Activated CD8-positive, alpha-beta T cell treated with anti-CD3 and anti-CD28 coated beads, Interleukin-2, amount 10 ng/mL, durations not matched to agents 7 days and 5 days (primary cell): ENCODE measurements around the gene PDIA2. TPM values are rescaled to one million over a fixed set of nuclear protein-coding genes. Genes with fewer than 3 reads are reported as not detected.
"Not testable (repeated sequence)": the region's sequence is repeated elsewhere in the genome, so short reads cannot be mapped to it uniquely, and the experiment has no call there.

Source experiments
- ATAC-seq: fragments of 150-1000 bp; cut with Tn5 transposase; one replicate; pipeline ENCODE4 v1.10.0; 2021; ENCODE audit warnings: moderate library complexity
- CTCF ChIA-PET: fragments of 350-600 bp; sonication (Branson Sonifier 250); formaldehyde crosslinking; loops from one replicate; lab custom pipeline; 2021; ENCODE audit warnings: antibody characterized with exemption; lab: Charles Lee
- POLR2A ChIA-PET: fragments of 350-600 bp; sonication (Branson Sonifier 250); formaldehyde crosslinking; loops from one replicate; lab custom pipeline; 2021; ENCODE audit warnings: antibody characterized with exemption; lab: Charles Lee
- DNase-seq: peaks from one replicate; pipeline ENCODE4 v3.0.0-alpha.2; 2020
- H3K27ac Mint-ChIP-seq: one replicate; pipeline ENCODE4 v1.8.0; 2021; ENCODE audit warnings: mild to moderate bottlenecking, mixed read lengths
- H3K27me3 Mint-ChIP-seq: one replicate; pipeline ENCODE4 v1.8.0; 2021; ENCODE audit warnings: low read depth, mixed read lengths
- H3K36me3 Mint-ChIP-seq: one replicate; pipeline ENCODE4 v1.8.0; 2021; ENCODE audit warnings: low read depth, mixed read lengths
- H3K4me1 Mint-ChIP-seq: one replicate; pipeline ENCODE4 v1.8.0; 2021; ENCODE audit warnings: low read depth, mixed read lengths
- H3K4me3 Mint-ChIP-seq: one replicate; pipeline ENCODE4 v1.8.0; 2021; ENCODE audit warnings: mild to moderate bottlenecking, mixed read lengths
- H3K9me3 Mint-ChIP-seq: one replicate; pipeline ENCODE4 v1.8.0; 2022; ENCODE audit warnings: mixed read lengths; ENCODE audit not compliant: insufficient read depth
- total RNA-seq, 2 experiments: library from RNA; stranded (reverse); gene quantifications; one replicate each; pipeline ENCODE4 v1.2.3, GENCODE V29; 2021

PDIA2 gene
- total RNA-seq, 2 experiments from 2014 or later = not detected

DNA sequence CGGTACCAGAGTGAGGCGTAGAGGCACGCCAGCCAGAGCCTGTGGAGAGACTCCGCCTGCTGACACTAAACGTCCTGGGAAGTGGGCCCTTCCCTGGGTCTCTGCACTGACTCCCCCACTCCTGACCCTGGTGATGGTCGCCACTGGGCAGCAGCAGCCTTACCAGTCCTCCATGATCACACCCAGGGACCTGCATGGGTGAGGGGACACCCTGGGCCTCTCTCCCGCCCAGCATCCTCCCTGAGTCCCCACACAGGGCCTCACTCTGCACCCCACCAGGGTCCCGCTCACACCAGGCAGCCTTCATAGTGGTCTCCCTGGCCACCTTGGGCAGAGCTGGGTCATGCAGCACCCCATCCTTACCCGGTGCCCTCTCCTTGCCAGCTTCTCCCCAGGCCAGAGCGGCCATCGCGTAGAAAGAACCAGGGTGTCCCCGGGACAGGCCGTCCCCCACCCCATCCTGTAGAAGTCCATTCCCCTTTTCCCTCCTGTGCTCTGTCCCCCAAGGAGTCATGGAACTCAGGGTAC, 17.9 kb upstream of the PDIA2 start:
- ChIA-PET CTCF (no interaction called here), POLR2A (no interaction called here)
- DNase-seq = no peak
- Mint-ChIP-seq H3K27me3 (no peaks in the 10 kb centered on the region), H3K9me3 (no peaks in the 10 kb centered on the region), H3K27ac (no peak overlapping the region), H3K4me3 (no peak overlapping the region), H3K36me3 (no peaks in the 10 kb centered on the region), H3K4me1 (no peaks in the 10 kb centered on the region)
- no peak for ATAC-seq

DNA sequence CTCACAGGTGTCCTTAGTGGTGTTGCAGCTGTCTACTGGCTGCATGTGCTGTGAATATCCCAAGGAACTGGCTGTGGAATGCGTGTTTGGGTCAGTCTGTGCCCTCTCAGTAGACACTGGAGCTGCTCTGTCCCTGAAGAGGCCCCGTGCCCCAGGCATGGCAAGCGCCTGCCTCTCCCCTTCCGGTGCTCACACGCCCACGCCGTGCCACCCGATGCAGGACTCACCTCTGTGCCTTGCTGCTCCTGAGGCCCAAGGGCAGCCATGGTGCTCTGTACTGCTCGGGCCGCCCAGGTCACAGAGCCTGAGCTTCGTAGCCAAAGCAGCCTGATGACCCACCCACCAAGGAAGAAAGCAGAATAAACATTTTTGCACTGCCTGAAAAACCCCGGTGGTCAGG, 17.3 kb upstream of the PDIA2 start:
- H3K4me1 Mint-ChIP-seq = no peaks in the 10 kb centered on the region
- no peak for ATAC-seq
- H3K4me3 Mint-ChIP-seq = no peak overlapping the region
- H3K27ac Mint-ChIP-seq = no peak overlapping the region
- no peaks in the 10 kb centered on the region for H3K36me3 Mint-ChIP-seq
- POLR2A ChIA-PET = no interaction called here
- CTCF ChIA-PET = no interaction called here
- no peak for DNase-seq
- H3K9me3 Mint-ChIP-seq = no peaks in the 10 kb centered on the region
- H3K27me3 Mint-ChIP-seq = no peaks in the 10 kb centered on the region

DNA sequence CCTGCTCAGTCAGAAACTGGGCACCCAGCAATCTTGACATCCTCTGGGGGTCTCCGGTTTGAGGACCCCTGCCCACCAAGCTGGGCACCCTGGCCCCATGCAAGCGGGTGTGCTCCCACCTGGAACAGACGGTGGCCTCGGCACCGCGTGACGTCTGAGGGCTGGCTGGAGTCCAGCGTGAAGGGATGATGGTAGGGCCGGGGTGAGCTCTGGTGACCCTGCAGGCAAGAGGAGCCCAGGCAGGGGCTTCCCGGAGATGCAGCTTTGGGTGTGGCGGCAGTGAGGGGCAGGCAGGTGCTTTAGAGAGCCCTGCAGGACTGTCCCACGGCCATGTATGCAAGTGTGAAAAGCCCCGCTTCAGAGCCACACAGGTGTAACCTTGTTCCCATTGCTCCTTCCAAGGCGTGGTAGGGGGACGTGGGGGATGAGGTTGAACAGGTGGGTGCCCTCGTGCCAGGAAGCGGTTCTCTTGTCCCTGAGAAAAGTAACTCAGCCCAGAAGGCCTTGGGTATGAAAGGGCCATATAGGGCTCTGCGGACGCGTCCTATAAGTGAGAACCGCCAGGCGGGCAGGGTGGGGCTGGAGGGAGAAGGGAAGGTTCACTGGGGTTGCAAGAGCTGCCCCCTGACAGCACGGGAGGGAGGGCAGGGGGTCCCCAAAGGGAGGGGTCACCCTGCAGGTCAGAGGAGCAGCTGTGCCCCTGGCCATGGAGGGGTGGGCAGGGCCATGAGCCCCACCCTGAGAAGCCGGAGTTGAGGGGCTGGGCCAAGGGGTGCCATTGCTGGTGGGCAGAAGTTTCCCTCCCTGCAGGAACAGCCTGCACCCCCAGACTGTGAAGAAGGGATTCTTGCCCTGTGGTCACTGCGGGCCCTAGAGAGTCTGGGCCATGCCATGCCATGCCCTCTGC, 16.5 kb upstream of the PDIA2 start:
- no peak overlapping the region for H3K4me3 Mint-ChIP-seq
- no peaks in the 10 kb centered on the region for H3K27me3 Mint-ChIP-seq
- ChIA-PET CTCF (no interaction called here), POLR2A (no interaction called here)
- no peak overlapping the region for H3K27ac Mint-ChIP-seq
- no peaks in the 10 kb centered on the region for H3K36me3 Mint-ChIP-seq
- ATAC-seq (no peak), DNase-seq (no peak)
- no peaks in the 10 kb centered on the region for H3K4me1 Mint-ChIP-seq
- H3K9me3 Mint-ChIP-seq = no peaks in the 10 kb centered on the region

DNA sequence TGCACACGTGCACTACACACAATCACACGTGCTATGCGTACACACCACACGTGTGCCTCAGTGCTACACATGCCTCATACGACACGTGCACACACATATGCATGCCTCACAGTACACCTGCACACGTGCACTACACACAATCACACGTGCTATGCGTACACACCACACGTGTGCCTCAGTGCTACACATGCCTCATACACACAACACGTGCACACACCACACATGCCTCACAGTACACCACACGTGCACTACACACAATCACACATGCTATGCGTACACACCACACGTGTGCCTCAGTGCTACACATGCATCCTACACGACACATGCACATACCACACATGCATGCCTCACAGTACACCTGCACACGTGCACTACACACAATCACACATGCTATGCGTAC, 15.4 kb upstream of the PDIA2 start:
- H3K36me3 Mint-ChIP-seq, CTCF ChIA-PET, ATAC-seq: not testable (repeated sequence)

DNA sequence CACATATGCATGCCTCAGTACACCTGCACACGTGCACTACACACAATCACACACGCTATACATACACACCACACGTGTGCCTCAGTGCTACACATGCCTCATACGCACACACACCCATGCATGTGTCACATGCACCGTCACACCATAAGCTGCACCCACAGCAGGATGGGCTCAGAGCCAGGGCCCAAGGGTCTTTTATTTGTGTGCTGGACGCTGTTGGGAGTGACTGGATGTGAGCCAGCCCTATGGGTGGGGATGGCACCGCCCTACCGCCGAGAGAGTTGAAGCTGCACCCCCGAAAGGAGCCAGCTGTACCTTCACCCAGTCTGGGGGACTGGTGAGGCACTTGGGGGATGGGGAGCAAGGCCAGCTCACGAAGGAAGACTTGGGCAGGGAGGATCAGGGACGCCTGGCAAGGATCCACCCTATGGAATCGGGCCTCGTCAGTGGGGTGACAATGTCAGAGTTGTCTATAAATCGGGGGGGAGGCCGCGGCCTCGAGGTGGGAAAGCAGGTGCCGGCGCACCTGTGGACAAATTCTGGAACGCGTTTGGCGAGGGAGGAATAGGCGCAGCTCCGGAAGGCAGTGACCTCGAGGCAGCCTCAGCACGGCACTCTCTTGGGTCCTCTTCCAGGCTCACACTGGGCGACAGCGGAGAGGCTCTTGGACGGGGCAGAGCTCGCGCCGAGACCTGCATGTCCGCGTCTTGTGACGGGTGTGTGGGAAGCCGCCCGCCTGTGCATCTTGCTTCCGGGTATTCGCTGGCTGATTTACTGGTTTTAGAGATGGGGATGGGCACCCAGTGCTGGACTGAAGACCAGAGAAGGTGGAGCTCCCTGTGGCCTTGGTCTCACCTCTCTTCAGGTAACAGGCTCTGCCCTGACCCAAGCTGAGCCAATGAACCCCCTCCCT, 14.6 kb upstream of the PDIA2 start:
- Mint-ChIP-seq H3K4me3 (no peak overlapping the region), H3K27me3 (no peaks in the 10 kb centered on the region), H3K27ac (no peak overlapping the region), H3K36me3 (no peaks in the 10 kb centered on the region), H3K4me1 (no peaks in the 10 kb centered on the region), H3K9me3 (no peaks in the 10 kb centered on the region)
- POLR2A ChIA-PET = no interaction called here
- CTCF ChIA-PET = no interaction called here
- ATAC-seq (no peak), DNase-seq (no peak)

More for the DNA sequence above, 15.4 kb upstream of the PDIA2 start:
- H3K27me3 Mint-ChIP-seq, DNase-seq, H3K4me1 Mint-ChIP-seq, H3K27ac Mint-ChIP-seq, H3K4me3 Mint-ChIP-seq, H3K9me3 Mint-ChIP-seq, POLR2A ChIA-PET: not testable (repeated sequence)

DNA sequence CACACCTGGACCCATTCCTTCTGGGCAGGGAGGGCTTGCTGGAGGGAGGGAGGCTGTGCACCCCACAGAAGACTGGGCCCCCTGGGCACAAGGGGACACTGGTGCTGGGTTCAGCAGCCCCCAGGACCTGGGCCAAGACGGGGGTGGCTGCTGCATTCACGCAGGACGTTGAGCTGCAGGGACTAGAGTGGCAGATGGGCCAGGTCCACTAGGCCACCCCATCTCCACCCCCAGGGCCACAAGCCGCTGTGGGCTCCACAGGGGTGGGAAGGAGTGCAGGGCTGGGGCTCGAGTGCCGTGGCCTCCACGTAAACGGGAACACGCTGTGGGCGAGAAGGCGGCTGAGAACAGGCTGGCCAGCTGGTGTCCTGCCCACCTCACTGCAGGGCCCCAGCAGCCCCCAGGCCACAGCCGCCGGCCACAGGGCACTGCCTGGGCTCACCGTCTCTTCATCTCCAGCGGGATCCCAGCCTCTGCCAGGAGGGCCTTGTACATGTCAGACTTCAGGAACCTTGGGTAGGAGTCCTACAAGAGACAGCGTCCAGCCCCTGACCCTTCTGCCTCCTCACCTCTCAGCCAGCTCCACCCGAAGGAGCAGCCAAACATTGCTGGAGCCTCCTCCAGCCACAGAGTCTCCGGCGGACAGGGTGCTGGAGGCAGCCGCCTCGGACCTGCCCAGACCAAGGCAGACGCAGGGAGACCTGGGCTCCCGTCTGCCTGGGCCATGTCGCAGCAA, 13.7 kb upstream of the PDIA2 start:
- DNase-seq (no peak), ATAC-seq (no peak)
- Mint-ChIP-seq H3K27me3 (no peaks in the 10 kb centered on the region), H3K4me3 (no peak overlapping the region), H3K9me3 (no peaks in the 10 kb centered on the region), H3K36me3 (no peaks in the 10 kb centered on the region), H3K4me1 (no peaks in the 10 kb centered on the region), H3K27ac (no peak overlapping the region)
- POLR2A ChIA-PET = no interaction called here
- CTCF ChIA-PET = no interaction called here

DNA sequence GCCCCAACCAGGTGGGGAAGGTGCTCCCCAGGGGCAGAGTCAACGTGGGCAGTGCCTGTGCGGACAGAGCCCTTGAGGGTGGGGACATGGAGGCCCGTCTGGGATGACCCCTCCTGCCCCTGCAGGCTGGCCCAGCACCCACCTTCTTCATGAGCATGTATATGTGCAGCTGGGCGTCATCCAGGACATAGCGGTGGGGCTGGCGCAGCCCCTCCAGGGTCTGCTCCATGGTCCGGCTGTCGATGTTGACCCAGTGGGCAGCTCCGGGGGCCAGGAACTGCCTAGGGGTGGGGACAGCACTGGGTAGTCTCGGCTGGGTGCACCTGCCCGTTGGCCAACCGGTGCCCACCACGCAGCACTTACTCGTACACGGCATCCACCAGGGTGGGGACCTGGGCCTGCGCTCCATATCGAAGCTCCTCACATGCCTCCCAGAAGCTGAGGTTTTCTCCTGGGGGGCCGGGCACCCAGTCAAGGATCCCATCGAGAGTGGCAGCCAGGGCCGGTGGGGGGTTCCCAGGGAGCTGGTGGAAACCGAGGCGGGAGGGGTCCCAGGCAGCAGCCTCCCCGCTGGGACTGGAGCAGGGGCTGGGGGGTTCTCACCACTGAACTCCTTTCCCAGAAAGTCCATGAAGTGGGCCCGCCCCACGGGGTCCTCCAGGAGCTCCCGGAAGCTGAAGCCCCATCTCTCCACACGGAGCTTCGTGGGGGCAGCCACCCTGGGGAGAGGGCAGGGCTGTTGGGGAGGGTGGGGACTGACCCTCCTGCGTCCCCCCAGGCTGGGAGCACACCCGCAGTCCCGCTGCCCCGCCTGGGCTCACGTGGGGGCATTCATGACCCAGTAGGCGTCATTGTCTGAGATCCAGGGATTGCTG, 12.3 kb upstream of the PDIA2 start:
- Mint-ChIP-seq H3K27ac (no peak overlapping the region), H3K9me3 (no peaks in the 10 kb centered on the region), H3K27me3 (peaks cover 6% of the 10 kb centered on the region), H3K4me1 (no peaks in the 10 kb centered on the region), H3K4me3 (no peak overlapping the region), H3K36me3 (no peaks in the 10 kb centered on the region)
- no peak for DNase-seq
- no peak for ATAC-seq
- ChIA-PET POLR2A (no interaction called here), CTCF (no interaction called here)

DNA sequence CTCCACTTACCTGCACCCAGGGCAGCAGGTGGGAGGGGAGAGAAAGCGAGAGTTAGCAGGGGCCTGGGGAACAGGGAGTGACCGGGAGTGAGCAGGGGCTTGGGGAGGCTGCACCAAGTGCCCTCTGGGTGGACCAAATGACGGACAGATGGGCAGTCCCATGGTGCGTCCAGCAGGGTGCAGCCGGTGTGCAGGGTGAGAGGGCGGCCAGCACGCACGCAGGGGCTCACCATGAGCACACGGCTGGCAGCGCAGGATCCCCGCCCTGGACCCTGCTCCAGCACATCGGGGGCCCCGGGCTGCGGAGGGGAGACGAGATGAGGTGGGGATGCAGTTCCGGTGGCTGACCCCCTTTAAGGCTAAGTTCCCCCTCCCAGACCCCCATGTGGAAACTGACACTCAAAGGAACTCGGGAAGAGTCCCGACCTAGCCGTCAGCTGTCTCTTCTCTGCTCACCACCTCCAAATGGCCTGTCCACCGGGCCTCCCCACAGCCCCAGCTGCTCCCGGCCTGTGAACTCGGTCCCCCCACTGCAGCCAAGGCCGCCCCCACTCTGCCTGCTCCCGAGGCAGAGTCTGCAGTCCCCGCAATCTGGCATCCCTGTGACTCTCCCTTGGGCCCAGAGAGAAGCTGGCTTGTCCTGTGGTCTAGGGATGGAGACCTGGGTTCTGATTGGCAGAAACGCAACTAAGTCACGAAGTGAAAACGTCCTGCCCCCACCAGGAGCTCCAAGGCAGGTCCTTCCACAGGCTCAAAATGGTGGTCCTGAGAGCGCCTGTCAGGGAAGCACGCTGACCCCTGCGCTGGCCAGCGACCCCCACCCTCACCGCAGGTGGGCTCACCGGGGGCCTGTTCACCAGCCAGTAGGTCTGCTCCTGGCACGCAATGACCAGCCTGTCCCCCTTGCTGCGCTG, 10.1 kb upstream of the PDIA2 start:
- ATAC-seq = no peak
- ChIA-PET CTCF (interaction anchor here (1.1 kb wide), 1 partner anchor 38 kb away, joined by 3 read pairs; the partner anchor contains the start of gene FAM234A), POLR2A (no interaction called here)
- Mint-ChIP-seq H3K27ac (no peak overlapping the region), H3K9me3 (no peaks in the 10 kb centered on the region), H3K4me1 (peaks cover 2% of the 10 kb centered on the region), H3K27me3 (peaks cover 19% of the 10 kb centered on the region), H3K4me3 (no peak overlapping the region), H3K36me3 (no peaks in the 10 kb centered on the region)
- DNase-seq = no peak

DNA sequence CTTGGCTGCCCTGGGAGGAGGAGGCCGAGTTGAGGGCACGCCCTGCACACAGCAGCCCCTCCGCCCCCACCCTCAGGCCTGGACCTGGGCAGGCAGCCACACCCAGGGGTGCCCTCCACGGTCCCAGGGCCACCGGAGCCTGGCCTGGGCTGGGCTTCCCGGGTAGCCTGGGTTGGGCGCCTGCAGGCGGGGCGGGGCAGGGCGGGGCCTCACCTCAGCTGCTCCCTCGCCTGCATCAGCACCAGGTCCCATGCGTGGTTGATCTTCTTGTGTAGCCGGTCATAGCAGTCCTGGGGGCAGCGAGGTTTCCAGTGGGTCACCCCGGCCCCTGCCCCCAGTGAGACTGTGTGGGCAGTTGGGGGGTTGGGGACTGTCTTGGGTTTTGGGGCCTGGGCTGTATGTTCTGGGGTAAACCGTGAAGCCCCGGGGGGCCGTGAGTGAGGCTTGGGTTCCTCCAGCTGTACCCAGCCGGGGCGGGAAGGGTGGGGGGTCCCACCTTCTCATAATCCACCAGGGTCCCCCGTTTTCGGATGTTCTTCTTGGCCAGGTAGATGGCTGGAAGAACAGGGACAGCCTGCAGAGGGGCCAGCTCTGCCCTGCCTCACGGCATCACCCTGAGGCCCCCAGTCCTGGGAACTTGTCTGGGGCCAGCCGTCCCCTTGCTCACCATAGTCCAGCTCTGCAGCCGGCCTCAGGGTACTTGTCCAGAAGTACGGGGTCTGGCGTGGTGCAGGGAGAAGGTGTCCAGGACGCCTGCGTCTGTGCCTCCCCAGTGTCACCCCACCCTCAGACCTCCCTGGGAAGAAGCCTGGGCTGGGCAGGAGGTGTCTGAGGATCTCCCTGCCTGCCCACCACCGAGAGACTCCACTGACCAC, 9.2 kb upstream of the PDIA2 start:
- Mint-ChIP-seq H3K27ac (no peak overlapping the region), H3K9me3 (no peaks in the 10 kb centered on the region), H3K4me3 (no peak overlapping the region), H3K27me3 (peaks cover 22% of the 10 kb centered on the region), H3K4me1 (peaks cover 4% of the 10 kb centered on the region), H3K36me3 (no peaks in the 10 kb centered on the region)
- POLR2A ChIA-PET = no interaction called here
- no peak for DNase-seq
- peak; percentile 10 for ATAC-seq
- CTCF ChIA-PET = interaction anchor here (1.1 kb wide), 1 partner anchor 39 kb away, joined by 3 read pairs; the partner anchor contains the start of gene FAM234A
